ENCODE measurements around the gene CHRND. TPM values are rescaled to one million over a fixed set of nuclear protein-coding genes. Genes with fewer than 3 reads are reported as not detected.

Gene CHRND
- polyA plus RNA-seq, 1 donor from 2014 or later: not detected

DNA sequence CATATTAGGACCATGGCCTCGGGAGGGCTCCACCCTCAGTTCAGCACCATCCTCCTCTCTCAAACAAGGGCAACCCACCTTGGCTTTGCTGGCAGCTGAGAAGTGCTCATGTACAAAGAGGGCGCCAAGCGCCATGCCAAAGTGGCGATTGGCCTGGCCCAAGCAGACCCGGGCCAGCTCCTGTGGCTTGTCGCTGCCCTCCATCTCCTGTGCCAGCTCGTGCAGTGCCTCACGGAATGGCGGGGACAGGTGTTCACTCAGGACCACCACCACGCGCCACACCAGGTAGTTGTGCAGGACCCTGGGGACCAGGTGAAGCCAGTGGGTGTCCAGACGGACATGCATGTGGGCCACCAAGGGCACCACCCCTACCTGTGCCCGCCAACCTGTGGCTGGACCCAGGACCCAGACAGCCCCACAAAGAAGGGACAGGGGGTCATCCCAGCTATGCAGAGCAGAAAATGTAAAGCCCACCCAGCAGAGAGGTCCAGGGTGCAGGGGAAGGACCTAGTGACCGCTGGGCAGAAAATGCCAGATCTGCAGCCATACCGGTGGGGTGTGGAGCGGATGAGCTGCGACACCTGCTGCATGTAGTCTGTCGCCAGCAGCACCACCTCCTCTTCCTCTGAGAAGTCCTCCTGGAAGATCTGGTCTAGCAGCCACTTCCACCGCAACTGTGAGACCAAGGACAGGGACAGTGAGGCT, 41.9 kb upstream of the CHRND start:
- Histone ChIP-seq H3K9ac (ENCODE audit: low read length) (no peak overlapping the region), H3K79me2 (replicated peaks; ENCODE audit: insufficient read depth, low read length) (no peaks in the 10 kb centered on the region), H3K4me2 (ENCODE audit: low read length) (no peak overlapping the region), H3K36me3 (ENCODE audit: insufficient read depth, low read length) (no peaks in the 10 kb centered on the region), H3K27me3 (ENCODE audit: insufficient read depth, low read depth, low read length) (peaks cover 45% of the 10 kb centered on the region), H4K20me1 (ENCODE audit: insufficient read depth) (no peaks in the 10 kb centered on the region), H3K27ac (ENCODE audit: low read length) (no peak overlapping the region), H3K4me3 (ENCODE audit: low read length) (no peak overlapping the region), H3K9me2 (ENCODE audit: insufficient read depth, low read length) (no peaks in the 10 kb centered on the region), H2AFZ (ENCODE audit: low read depth, low read length) (no peak overlapping the region), H3F3A (ENCODE audit: insufficient read depth, low read length, poor library complexity, severe bottlenecking) (no peaks in the 10 kb centered on the region), H3K9me3 (ENCODE audit: low read length) (no peaks in the 10 kb centered on the region)
- TF ChIP-seq, protein P1, sequence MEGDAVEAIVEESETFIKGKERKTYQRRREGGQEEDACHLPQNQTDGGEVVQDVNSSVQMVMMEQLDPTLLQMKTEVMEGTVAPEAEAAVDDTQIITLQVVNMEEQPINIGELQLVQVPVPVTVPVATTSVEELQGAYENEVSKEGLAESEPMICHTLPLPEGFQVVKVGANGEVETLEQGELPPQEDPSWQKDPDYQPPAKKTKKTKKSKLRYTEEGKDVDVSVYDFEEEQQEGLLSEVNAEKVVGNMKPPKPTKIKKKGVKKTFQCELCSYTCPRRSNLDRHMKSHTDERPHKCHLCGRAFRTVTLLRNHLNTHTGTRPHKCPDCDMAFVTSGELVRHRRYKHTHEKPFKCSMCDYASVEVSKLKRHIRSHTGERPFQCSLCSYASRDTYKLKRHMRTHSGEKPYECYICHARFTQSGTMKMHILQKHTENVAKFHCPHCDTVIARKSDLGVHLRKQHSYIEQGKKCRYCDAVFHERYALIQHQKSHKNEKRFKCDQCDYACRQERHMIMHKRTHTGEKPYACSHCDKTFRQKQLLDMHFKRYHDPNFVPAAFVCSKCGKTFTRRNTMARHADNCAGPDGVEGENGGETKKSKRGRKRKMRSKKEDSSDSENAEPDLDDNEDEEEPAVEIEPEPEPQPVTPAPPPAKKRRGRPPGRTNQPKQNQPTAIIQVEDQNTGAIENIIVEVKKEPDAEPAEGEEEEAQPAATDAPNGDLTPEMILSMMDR (IDR thresholded peaks at IDR 0.05; ENCODE audit: poor library complexity, severe bottlenecking): no peak
- TF ChIP-seq EZH2 (IDR thresholded peaks at IDR 0.05; ENCODE audit: borderline replicate concordance, insufficient read depth, low read length, poor library complexity, severe bottlenecking) (no peak), RAD21 (conservative IDR thresholded peaks at IDR 0.05) (no peak)

DNA sequence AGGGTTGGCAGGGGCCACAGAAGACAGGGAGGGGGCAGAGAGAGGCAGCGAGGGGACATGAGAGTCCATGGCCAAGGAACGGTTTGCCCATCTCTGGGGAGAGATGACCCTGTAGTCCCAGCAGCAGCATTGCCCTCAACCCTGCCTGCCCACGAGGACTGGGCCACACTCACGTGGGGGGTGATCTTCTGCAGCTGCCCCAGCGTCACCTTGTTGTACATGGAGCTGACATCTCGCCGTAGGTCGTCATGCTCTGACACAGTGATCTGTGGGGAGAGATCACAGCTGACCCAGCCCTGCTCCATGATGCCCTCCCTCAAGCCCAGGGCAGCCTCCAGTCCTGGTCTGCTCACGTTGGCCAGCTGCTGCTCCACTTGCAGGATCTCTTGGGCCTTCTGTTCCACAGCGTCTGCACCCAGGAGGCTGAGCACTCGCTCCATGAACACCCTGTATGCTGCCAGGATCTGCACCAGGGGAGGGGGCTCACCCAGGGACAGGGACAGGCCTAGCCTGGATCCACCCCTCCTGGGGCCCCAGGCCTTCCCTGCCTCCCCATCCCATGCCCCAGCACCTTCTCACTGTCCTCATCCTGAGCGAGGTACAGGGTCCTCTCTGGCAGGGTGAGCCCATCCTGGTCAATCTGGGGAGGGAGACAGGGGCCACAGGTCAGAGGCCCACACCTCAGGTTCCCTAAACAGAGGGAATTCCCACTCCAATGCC, 41.2 kb upstream of the CHRND start:
- H3K27me3 ChIP-seq (ENCODE audit: insufficient read depth, low read depth, low read length): peaks cover 45% of the 10 kb centered on the region
- H3K79me2 ChIP-seq (replicated peaks; ENCODE audit: insufficient read depth, low read length): no peaks in the 10 kb centered on the region
- no peaks in the 10 kb centered on the region for H3K9me2 ChIP-seq (ENCODE audit: insufficient read depth, low read length)
- peak overlapping the region; percentile 62 for H3K9ac ChIP-seq (ENCODE audit: low read length)
- peak overlapping the region; percentile 48 for H3K27ac ChIP-seq (ENCODE audit: low read length)
- no peaks in the 10 kb centered on the region for H3K36me3 ChIP-seq (ENCODE audit: insufficient read depth, low read length)
- TF ChIP-seq, protein P1 (IDR thresholded peaks at IDR 0.05; ENCODE audit: poor library complexity, severe bottlenecking): no peak
- TF ChIP-seq EZH2 (IDR thresholded peaks at IDR 0.05; ENCODE audit: borderline replicate concordance, insufficient read depth, low read length, poor library complexity, severe bottlenecking): no peak
- TF ChIP-seq POLR2AphosphoS5 (IDR thresholded peaks at IDR 0.05): no peak
- TF ChIP-seq MXI1 (conservative IDR thresholded peaks at IDR 0.05; ENCODE audit: poor library complexity, severe bottlenecking): no peak
- no peak for TF ChIP-seq TAF1 (IDR thresholded peaks at IDR 0.05; ENCODE audit: low read depth)
- TF ChIP-seq RAD21 (conservative IDR thresholded peaks at IDR 0.05): no peak
- TF ChIP-seq SMC3 (conservative IDR thresholded peaks at IDR 0.05; ENCODE audit: poor library complexity): no peak
- no peak for TF ChIP-seq EP300 (conservative IDR thresholded peaks at IDR 0.05; ENCODE audit: poor library complexity, severe bottlenecking)
- TF ChIP-seq, protein P2, sequence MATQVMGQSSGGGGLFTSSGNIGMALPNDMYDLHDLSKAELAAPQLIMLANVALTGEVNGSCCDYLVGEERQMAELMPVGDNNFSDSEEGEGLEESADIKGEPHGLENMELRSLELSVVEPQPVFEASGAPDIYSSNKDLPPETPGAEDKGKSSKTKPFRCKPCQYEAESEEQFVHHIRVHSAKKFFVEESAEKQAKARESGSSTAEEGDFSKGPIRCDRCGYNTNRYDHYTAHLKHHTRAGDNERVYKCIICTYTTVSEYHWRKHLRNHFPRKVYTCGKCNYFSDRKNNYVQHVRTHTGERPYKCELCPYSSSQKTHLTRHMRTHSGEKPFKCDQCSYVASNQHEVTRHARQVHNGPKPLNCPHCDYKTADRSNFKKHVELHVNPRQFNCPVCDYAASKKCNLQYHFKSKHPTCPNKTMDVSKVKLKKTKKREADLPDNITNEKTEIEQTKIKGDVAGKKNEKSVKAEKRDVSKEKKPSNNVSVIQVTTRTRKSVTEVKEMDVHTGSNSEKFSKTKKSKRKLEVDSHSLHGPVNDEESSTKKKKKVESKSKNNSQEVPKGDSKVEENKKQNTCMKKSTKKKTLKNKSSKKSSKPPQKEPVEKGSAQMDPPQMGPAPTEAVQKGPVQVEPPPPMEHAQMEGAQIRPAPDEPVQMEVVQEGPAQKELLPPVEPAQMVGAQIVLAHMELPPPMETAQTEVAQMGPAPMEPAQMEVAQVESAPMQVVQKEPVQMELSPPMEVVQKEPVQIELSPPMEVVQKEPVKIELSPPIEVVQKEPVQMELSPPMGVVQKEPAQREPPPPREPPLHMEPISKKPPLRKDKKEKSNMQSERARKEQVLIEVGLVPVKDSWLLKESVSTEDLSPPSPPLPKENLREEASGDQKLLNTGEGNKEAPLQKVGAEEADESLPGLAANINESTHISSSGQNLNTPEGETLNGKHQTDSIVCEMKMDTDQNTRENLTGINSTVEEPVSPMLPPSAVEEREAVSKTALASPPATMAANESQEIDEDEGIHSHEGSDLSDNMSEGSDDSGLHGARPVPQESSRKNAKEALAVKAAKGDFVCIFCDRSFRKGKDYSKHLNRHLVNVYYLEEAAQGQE (IDR thresholded peaks at IDR 0.05; ENCODE audit: borderline replicate concordance): no peak
- no peaks in the 10 kb centered on the region for H4K20me1 ChIP-seq (ENCODE audit: insufficient read depth)
- H3F3A ChIP-seq (ENCODE audit: insufficient read depth, low read length, poor library complexity, severe bottlenecking): no peaks in the 10 kb centered on the region
- H2AFZ ChIP-seq (ENCODE audit: low read depth, low read length): no peak overlapping the region
- H3K4me3 ChIP-seq (ENCODE audit: low read length): peak overlapping the region; percentile 64
- no peak overlapping the region for H3K4me2 ChIP-seq (ENCODE audit: low read length)
- H3K9me3 ChIP-seq (ENCODE audit: low read length): no peaks in the 10 kb centered on the region

Measured in neural cell (in vitro differentiated cells).